Fibroblast of the aortic adventitia (primary cell): ENCODE measurements around the gene TP53I3. TPM values are rescaled to one million over a fixed set of nuclear protein-coding genes. Genes with fewer than 3 reads are reported as not detected.
A peak's percentile ranks its signal among the peaks of the same experiment; 100 is the strongest.
"Not testable (repeated sequence)": the region's sequence is repeated elsewhere in the genome, so short reads cannot be mapped to it uniquely, and the experiment has no call there.

Experiments
- DNase-seq: peaks from one replicate; pipeline ENCODE4 v3.0.0-alpha.2; 2010; ENCODE audit warnings: low read depth
- H3K4me3 ChIP-seq: 2 replicates; pipeline ENCODE4 v1.5.1; 2011; ENCODE audit warnings: low read depth, mild to moderate bottlenecking, control low read depth, low read length, moderate library complexity
- total RNA-seq: library from RNA; depleted of rRNA; stranded (reverse); fragments of >200 nt; gene quantifications from 2 replicates; pipeline ENCODE4 v1.2.3, GENCODE V29; 2012; ENCODE audit warnings: low replicate concordance
- TF ChIP-seq, protein P1 (sequence below): IDR thresholded peaks from 2 replicates; pipeline ENCODE4 v1.5.1; 2011; ENCODE audit warnings: mild to moderate bottlenecking, low read length, control low read depth, inconsistent platforms; ENCODE audit not compliant: insufficient read depth

TP53I3 gene
- total RNA-seq, 1 donor, result 38.7 TPM

DNA sequence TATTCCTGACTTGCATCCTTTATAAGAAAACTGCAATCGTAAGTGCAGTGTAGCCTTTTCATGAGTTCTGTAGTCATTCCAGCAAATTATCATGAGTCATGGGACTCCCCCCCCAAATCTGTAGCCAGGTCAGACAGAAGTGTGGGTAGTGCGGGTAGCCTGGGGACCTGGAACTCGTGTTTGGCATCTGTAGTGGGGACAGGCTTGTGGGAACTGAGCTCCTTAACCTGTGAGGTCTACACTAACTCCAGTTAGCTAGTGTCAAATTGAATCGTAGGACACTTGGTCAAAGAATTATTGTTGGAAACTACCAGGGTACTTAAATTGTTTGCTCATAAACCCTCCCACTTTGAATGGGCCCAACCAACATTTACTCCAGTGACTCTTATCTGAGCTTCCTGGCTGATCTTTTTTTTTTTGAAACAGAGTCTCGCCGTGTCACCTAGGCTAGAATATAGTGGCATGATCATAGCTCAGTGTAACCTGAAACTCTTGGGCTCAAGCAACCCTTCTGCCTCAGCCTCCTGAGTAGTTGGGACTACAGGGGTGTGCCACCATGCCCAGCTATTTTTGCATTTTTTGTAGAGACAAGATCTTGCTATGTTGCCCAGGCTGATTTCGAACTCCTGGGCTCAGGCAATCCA is 26.1 kb upstream of the TP53I3 start:
- TF ChIP-seq, protein P1, sequence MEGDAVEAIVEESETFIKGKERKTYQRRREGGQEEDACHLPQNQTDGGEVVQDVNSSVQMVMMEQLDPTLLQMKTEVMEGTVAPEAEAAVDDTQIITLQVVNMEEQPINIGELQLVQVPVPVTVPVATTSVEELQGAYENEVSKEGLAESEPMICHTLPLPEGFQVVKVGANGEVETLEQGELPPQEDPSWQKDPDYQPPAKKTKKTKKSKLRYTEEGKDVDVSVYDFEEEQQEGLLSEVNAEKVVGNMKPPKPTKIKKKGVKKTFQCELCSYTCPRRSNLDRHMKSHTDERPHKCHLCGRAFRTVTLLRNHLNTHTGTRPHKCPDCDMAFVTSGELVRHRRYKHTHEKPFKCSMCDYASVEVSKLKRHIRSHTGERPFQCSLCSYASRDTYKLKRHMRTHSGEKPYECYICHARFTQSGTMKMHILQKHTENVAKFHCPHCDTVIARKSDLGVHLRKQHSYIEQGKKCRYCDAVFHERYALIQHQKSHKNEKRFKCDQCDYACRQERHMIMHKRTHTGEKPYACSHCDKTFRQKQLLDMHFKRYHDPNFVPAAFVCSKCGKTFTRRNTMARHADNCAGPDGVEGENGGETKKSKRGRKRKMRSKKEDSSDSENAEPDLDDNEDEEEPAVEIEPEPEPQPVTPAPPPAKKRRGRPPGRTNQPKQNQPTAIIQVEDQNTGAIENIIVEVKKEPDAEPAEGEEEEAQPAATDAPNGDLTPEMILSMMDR, result no peak
- no peak for DNase-seq

DNA sequence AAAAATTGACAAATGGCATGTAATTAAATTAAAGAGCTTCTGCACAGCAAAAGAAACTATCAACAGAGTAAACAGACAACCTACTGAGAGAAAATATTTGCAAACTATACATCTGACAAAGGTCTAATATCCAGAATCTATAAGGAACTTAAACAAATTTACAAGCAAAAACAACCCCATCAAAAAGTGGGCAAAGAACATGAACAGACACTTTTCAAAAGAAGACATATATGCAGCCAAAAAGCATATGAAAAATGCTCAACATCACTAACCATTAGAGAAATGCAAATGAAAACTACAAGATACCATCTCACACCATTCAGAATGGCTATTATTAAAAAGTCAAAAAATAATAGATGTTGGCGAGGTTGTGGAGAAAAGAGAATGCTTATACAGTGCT is 24.8 kb upstream of the TP53I3 start:
- not testable (repeated sequence) for DNase-seq, H3K4me3 ChIP-seq

More for the DNA sequence above, 26.1 kb upstream of the TP53I3 start:
- H3K4me3 ChIP-seq, result no peak overlapping the region

DNA sequence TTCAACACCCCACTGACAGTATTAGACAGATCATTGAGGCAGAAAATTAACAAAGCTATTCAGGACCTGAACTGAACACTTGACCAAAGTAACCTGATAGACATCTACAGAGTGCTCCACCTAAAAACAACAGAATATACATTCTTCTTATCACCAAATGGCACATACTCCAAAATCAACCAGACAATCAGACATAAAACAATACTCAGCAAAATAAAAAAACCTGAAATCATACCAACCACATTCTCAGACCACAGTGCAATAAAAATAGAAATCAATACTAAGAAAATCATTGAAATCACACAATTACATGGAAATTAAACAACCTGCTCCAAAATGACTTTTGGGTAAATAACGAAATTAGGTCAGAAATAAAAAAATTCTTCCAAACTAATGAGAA is 22.7 kb upstream of the TP53I3 start:
- TF ChIP-seq, protein P1, result no peak
- DNase-seq, result no peak
- H3K4me3 ChIP-seq, result no peak overlapping the region

DNA sequence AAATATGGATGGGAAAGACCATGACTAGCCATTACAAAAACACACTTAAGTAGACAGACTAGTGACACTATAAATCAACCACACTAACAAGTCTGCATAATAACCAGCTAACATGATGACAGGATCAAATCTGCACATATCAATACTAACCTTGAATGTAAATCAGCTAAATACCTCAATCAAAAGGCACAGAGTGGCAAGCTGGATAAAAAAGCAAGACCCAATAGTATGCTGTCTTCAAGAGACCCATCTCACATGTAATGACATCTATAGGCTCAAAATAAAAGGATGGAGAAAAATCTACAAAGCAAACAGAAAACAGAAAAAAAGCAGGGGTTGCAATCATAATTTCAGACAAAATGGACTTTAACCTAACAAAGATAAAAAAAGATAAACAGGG is 22.2 kb upstream of the TP53I3 start:
- TF ChIP-seq, protein P1, result no peak
- no peak overlapping the region for H3K4me3 ChIP-seq
- DNase-seq, result no peak

DNA sequence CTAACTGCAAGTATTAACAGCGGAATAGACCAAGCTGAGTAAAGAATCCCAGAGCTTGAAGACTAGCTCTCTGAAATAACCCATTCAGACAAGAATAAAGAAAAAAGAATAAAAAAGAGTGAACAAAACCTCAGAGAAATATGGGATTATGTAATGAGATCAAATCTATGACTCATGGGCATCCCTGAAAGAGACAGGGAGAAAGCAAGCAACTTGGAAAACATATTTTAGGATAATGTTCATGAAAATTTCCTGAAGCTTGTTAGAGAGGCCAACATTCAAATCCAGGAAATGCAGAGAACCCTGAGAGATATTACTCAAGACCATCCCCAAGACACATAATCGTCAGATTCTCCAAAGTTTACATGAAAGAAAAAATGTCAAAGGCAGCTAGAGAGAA is 21.2 kb upstream of the TP53I3 start:
- DNase-seq, result peak; percentile 44
- no peak overlapping the region for H3K4me3 ChIP-seq
- TF ChIP-seq, protein P1, result no peak

DNA sequence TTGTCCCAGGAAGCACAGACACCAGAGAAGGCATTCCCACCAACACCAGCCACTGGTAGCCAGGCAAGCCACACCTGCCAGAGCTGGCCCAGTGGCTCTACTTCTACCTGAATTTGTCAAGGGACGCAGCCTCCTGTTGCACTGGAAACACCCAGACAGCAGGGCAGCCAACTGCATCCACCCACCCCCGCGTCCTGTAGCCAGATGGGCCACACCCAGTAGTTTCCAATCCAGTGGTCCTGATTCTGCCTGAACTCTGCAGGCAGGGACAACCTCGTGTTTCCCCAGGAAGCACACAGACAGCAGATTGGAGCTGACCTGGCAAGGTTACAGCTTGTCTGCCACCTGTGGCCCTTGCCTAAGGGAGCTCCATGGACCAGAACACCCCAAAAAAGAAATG is 20.3 kb upstream of the TP53I3 start:
- no peak for DNase-seq
- no peak overlapping the region for H3K4me3 ChIP-seq
- TF ChIP-seq, protein P1, result no peak

DNA sequence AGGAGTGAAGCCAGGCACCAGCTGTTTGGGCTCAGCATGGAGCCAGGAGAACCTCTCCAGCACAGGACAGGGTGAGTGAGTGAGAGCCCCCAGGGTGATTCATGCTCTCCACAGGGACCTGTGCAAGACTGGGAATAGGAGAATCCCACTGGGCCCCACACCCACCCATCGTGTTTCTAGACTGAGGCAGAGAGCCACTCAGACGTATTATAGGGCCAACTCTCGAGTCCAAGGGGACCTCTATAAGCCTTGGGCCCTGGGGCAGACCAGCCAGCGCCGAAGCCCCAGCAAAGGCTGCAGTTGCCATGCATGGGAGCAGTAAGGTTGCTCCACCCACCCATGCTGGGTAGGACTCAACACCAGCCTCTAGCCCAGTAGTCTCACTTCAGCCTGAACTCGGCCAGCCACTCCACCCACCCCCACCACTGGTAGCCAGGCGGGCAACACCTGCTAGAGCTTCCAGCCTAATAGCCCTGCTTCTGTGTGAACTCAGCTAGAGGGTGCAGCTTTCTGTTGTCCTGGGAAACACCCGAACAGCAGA is 19.5 kb upstream of the TP53I3 start:
- no peak for DNase-seq
- no peak overlapping the region for H3K4me3 ChIP-seq
- TF ChIP-seq, protein P1, result no peak
